OCI-LY7 (cell line): ENCODE results near the gene MAS1. TPM values are rescaled to one million over a fixed set of nuclear protein-coding genes. Genes with fewer than 3 reads are reported as not detected.

Experiments
- BruUV-seq: library from RNA; stranded (reverse); fragments of 400-500 nt; replicated peaks from 2 replicates; lab custom pipeline; 2021; lab: Mats Ljungman, UMichigan
- CTCF ChIA-PET: fragments of 300-600 bp; sonication (Branson Sonifier 250); formaldehyde crosslinking; loops from one replicate; lab custom pipeline; 2022; ENCODE audit warnings: antibody characterized with exemption; ENCODE audit not compliant: unreplicated experiment; lab: Charles Lee
- POLR2A ChIA-PET: fragments of 300-600 bp; sonication (Branson Sonifier 250); formaldehyde crosslinking; loops from one replicate; lab custom pipeline; 2022; ENCODE audit warnings: antibody characterized with exemption; lab: Charles Lee
- DNase-seq: peaks from one replicate; pipeline ENCODE4 v3.0.0-alpha.2; 2015; ENCODE audit warnings: low spot score
- H2AFZ ChIP-seq: fragments of 200-600 bp; sonication (generic), shearing (Covaris generic); 2 replicates; pipeline ENCODE4 v1.6.1; 2014; ENCODE audit warnings: mild to moderate bottlenecking, antibody characterized with exemption, low read length, moderate library complexity
- H3K27ac ChIP-seq: fragments of 200-600 bp; sonication (generic); 2 replicates; pipeline ENCODE4 v1.5.1; 2014; ENCODE audit warnings: mixed run types, low read depth, mild to moderate bottlenecking, moderate library complexity, low read length, inconsistent platforms; ENCODE audit not compliant: poor library complexity, severe bottlenecking
- H3K36me3 ChIP-seq: fragments of 200-600 bp; sonication (generic); 2 replicates; pipeline ENCODE4 v1.6.1; 2014; ENCODE audit warnings: mild to moderate bottlenecking, antibody characterized with exemption, low read length, moderate library complexity, mixed read lengths; ENCODE audit not compliant: insufficient read depth
- H3K4me1 ChIP-seq: fragments of 200-600 bp; sonication (generic); 2 replicates; pipeline ENCODE4 v1.5.1; 2014; ENCODE audit warnings: mild to moderate bottlenecking, low read length; ENCODE audit not compliant: insufficient read depth, poor library complexity, severe bottlenecking
- H3K4me2 ChIP-seq: fragments of 200-600 bp; sonication (generic); 2 replicates; pipeline ENCODE4 v1.6.1; 2014; ENCODE audit warnings: mild to moderate bottlenecking, low read length
- H3K4me3 ChIP-seq: fragments of 200-600 bp; sonication (generic); 2 replicates; pipeline ENCODE4 v1.5.1; 2014; ENCODE audit warnings: mild to moderate bottlenecking, low read depth, low read length; ENCODE audit not compliant: poor library complexity, severe bottlenecking
- H3K79me2 ChIP-seq: fragments of 200-600 bp; sonication (generic); 2 replicates; pipeline ENCODE4 v1.6.1; 2016; ENCODE audit warnings: low read depth, mild to moderate bottlenecking, low read length, moderate library complexity, mixed read lengths; ENCODE audit not compliant: insufficient read depth
- H3K9me2 ChIP-seq: fragments of 200-600 bp; sonication (generic); 2 replicates; pipeline ENCODE4 v1.6.1; 2016; ENCODE audit warnings: mild to moderate bottlenecking, low read length, mixed read lengths; ENCODE audit not compliant: insufficient read depth
- H3K9me3 ChIP-seq: fragments of 200-600 bp; sonication (generic); 2 replicates; pipeline ENCODE4 v1.6.1; 2014; ENCODE audit warnings: mild to moderate bottlenecking, mixed run types, low read length, mixed read lengths
- H4K20me1 ChIP-seq: fragments of 200-600 bp; sonication (generic); 2 replicates; pipeline ENCODE4 v1.6.1; 2014; ENCODE audit warnings: mild to moderate bottlenecking, antibody characterized with exemption, low read length, moderate library complexity, mixed read lengths; ENCODE audit not compliant: insufficient read depth
- EZH2phosphoT487 ChIP-seq: fragments of 200-600 bp; sonication (generic); IDR thresholded peaks from 2 replicates; pipeline ENCODE4 v1.6.1; 2018; ENCODE audit warnings: low read depth, borderline replicate concordance, mild to moderate bottlenecking, mixed run types, antibody characterized with exemption, low read length, moderate library complexity, mixed read lengths
- intact Hi-C: fragments of 100-400 bp; cut with micrococcal nuclease; formaldehyde crosslinking; loops from one replicate; pipeline ENCODE4 v1.10.0; 2022; ENCODE audit not compliant: unreplicated experiment
- total RNA-seq, 2 experiments: library from RNA; depleted of rRNA in 1 of 2; stranded (reverse); fragments of >200 nt in 1 of 2; shearing (Covaris generic) in 1 of 2; gene quantifications; 2 replicates each; pipeline ENCODE4 v1.2.3, GENCODE V29; 2014 to 2022
- TF ChIP-seq, protein P1 (sequence below): fragments of 200-600 bp; sonication (generic); conservative IDR thresholded peaks from 2 replicates; pipeline ENCODE4 v1.5.1; 2014; ENCODE audit warnings: mild to moderate bottlenecking, antibody characterized with exemption, low read length, moderate library complexity, mixed read lengths

The MAS1 gene
- total RNA-seq, 2 experiments from 2014 or later = under 0.01 TPM; not detected in 1

DNA sequence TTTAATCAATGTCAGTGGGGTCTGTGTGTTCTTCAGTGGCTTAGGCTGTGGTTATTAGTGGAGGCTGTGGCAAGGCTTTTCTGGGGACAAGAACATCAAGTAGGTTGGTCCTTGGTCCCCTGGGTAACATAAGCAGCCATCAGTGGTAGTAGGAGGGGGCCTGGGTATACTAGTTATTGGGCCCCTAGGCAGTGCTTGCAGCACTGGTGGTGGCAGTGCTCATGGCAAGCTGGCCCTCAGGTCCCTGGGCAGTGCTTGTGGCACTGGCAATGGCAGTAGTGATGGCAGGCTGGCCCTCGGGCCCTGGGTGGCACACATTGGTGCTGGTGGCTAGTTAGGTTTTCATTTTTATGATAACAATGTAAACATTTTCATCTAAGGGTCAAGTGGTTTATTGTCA lies 32.5 kb upstream of the MAS1 start:
- H2AFZ ChIP-seq = no peak overlapping the region
- no peaks in the 10 kb centered on the region for H4K20me1 ChIP-seq
- intact Hi-C loops = no loop called here
- H3K4me1 ChIP-seq = peaks cover 8% of the 10 kb centered on the region
- H3K9me3 ChIP-seq = no peaks in the 10 kb centered on the region
- H3K27ac ChIP-seq = no peak overlapping the region
- H3K4me2 ChIP-seq = no peak overlapping the region
- DNase-seq = no peak
- TF ChIP-seq, protein P1, sequence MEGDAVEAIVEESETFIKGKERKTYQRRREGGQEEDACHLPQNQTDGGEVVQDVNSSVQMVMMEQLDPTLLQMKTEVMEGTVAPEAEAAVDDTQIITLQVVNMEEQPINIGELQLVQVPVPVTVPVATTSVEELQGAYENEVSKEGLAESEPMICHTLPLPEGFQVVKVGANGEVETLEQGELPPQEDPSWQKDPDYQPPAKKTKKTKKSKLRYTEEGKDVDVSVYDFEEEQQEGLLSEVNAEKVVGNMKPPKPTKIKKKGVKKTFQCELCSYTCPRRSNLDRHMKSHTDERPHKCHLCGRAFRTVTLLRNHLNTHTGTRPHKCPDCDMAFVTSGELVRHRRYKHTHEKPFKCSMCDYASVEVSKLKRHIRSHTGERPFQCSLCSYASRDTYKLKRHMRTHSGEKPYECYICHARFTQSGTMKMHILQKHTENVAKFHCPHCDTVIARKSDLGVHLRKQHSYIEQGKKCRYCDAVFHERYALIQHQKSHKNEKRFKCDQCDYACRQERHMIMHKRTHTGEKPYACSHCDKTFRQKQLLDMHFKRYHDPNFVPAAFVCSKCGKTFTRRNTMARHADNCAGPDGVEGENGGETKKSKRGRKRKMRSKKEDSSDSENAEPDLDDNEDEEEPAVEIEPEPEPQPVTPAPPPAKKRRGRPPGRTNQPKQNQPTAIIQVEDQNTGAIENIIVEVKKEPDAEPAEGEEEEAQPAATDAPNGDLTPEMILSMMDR = no peak
- TF ChIP-seq EZH2phosphoT487 = no peak
- no peaks in the 10 kb centered on the region for H3K9me2 ChIP-seq
- H3K79me2 ChIP-seq = no peaks in the 10 kb centered on the region
- CTCF ChIA-PET = no interaction called here
- no peak overlapping the region for H3K4me3 ChIP-seq
- no peaks in the 10 kb centered on the region for H3K36me3 ChIP-seq
- POLR2A ChIA-PET = no interaction called here
- no TSS peak for BruUV-seq

DNA sequence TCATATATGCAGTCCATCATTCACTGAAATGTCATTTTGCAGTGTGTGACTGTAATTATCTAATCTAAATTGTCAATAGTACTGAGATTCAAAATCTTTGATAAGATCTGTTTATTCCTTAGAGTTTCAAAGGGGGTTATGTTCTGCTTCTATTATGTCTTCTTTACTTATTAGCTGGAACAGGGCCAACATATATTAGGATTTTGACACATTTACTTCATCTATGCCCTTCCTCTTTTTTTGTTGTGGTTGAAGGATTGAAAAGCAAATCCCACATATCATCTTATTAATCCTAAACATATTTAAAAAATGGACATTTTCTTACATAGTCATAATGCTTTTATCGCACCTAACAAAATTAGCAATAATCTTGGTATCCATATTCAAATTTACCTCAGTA lies 30.3 kb upstream of the MAS1 start:
- no TSS peak for BruUV-seq
- Histone ChIP-seq H3K36me3 (no peaks in the 10 kb centered on the region), H3K4me2 (no peak overlapping the region), H2AFZ (no peak overlapping the region), H3K9me2 (no peaks in the 10 kb centered on the region), H3K79me2 (no peaks in the 10 kb centered on the region), H4K20me1 (no peaks in the 10 kb centered on the region), H3K4me1 (peaks cover 8% of the 10 kb centered on the region), H3K9me3 (no peaks in the 10 kb centered on the region), H3K27ac (no peak overlapping the region), H3K4me3 (no peak overlapping the region)
- TF ChIP-seq, protein P1 = no peak
- TF ChIP-seq EZH2phosphoT487 = no peak
- no peak for DNase-seq
- POLR2A ChIA-PET = interaction anchor here (0.7 kb wide), 1 partner anchor 469 kb away, joined by 3 read pairs; no protein-coding TSS in a partner anchor
- CTCF ChIA-PET = no interaction called here
- intact Hi-C loops = loop anchor here (5.0 kb wide), 1 partner anchor 82 kb away; no protein-coding TSS in a partner anchor

DNA sequence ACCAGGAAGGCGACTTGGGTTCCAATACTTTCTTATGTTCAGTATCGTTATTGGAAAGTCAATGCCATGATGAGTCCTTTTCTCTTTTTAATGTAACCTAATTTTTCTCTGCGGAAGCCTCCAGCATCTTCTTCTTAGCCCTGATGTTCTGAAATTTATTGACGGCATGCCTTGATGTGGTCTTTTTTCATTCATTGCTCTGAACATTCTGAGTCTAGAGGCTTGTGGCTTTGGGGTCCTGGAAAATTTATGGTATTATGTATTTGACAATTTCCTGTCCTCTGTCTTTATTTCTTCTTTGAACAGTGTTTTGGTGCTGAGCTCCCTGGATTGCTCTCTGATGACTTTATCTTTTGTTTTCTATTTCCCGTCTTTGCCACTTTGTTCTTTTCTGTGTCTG lies 28.7 kb upstream of the MAS1 start:
- H3K4me1 ChIP-seq = peaks cover 8% of the 10 kb centered on the region
- H3K9me2 ChIP-seq = no peaks in the 10 kb centered on the region
- H3K36me3 ChIP-seq = no peaks in the 10 kb centered on the region
- DNase-seq = no peak
- H3K4me3 ChIP-seq = no peak overlapping the region
- CTCF ChIA-PET = no interaction called here
- H3K9me3 ChIP-seq = no peaks in the 10 kb centered on the region
- H4K20me1 ChIP-seq = no peaks in the 10 kb centered on the region
- no peak for TF ChIP-seq EZH2phosphoT487
- TF ChIP-seq, protein P1 = no peak
- H3K4me2 ChIP-seq = no peak overlapping the region
- H3K27ac ChIP-seq = no peak overlapping the region
- intact Hi-C loops = loop anchor here (2.0 to 5.0 kb wide), 2 partner anchors 80 to 241 kb away; no protein-coding TSS in a partner anchor
- POLR2A ChIA-PET = no interaction called here
- no TSS peak for BruUV-seq
- H2AFZ ChIP-seq = no peak overlapping the region
- no peaks in the 10 kb centered on the region for H3K79me2 ChIP-seq
